Suppressor macrophage treated with lipopolysaccharide for 4 hours (primary cell): ENCODE results near the gene MINDY4.

Experiments
- DNase-seq: peaks from one replicate; pipeline ENCODE4 v3.0.0-alpha.2; 2020

MINDY4 gene

GRCh38 chr7:30771174-30771879 lies at the start of gene MINDY4:
TSS of gene MINDY4 (plus strand) at chr7:30771417. CDS start at chr7:30771494, 77 bp downstream.
- DNase-seq = peak; percentile 69

- DNase-seq = no peak
Observed at GRCh38 chr7:30722187-30722586, 49.0 kb upstream of the MINDY4 start.

- no peak for DNase-seq
Observed at GRCh38 chr7:30722671-30723070, 48.5 kb upstream of the MINDY4 start.

GRCh38 chr7:30723776-30724175 lies 47.4 kb upstream of the MINDY4 start:
- no peak for DNase-seq

- DNase-seq = no peak
Observed at GRCh38 chr7:30726296-30727006, 44.8 kb upstream of the MINDY4 start.

GRCh38 chr7:30727061-30727945 lies 43.9 kb upstream of the MINDY4 start:
- DNase-seq = no peak

- DNase-seq = no peak
Observed at GRCh38 chr7:30728591-30729100, 42.6 kb upstream of the MINDY4 start.

- DNase-seq = no peak
Observed at GRCh38 chr7:30729642-30730041, 41.6 kb upstream of the MINDY4 start.

- DNase-seq = no peak
Observed at GRCh38 chr7:30730097-30730496, 41.1 kb upstream of the MINDY4 start.

- DNase-seq = no peak
Observed at GRCh38 chr7:30730996-30731395, 40.2 kb upstream of the MINDY4 start.

GRCh38 chr7:30731581-30731980 lies 39.6 kb upstream of the MINDY4 start:
- DNase-seq = no peak

- no peak for DNase-seq
Observed at GRCh38 chr7:30732606-30733005, 38.6 kb upstream of the MINDY4 start.

GRCh38 chr7:30733216-30733615 lies 38.0 kb upstream of the MINDY4 start:
- no peak for DNase-seq

GRCh38 chr7:30733691-30734090 lies 37.5 kb upstream of the MINDY4 start:
- DNase-seq = no peak

GRCh38 chr7:30734497-30734896 lies 36.7 kb upstream of the MINDY4 start:
- no peak for DNase-seq

- DNase-seq = no peak
Observed at GRCh38 chr7:30735631-30736030, 35.6 kb upstream of the MINDY4 start.

- no peak for DNase-seq
Observed at GRCh38 chr7:30736291-30736690, 34.9 kb upstream of the MINDY4 start.

- no peak for DNase-seq
Observed at GRCh38 chr7:30738026-30738915, 32.9 kb upstream of the MINDY4 start.

- DNase-seq = no peak
Observed at GRCh38 chr7:30739691-30740090, 31.5 kb upstream of the MINDY4 start.

- peak; percentile 76 for DNase-seq
Observed at GRCh38 chr7:30740417-30741181, 30.6 kb upstream of the MINDY4 start.

GRCh38 chr7:30741289-30741688 lies 29.9 kb upstream of the MINDY4 start:
- no peak for DNase-seq
